Suprapubic skin (tissue), 4 donors: ENCODE results near the gene NCAM2.

Experiments used
- CTCF ChIP-seq, 2 donors: fragments of 200-600 bp in 1 of 2; fragments of 450-650 bp in 1 of 2; sonication (generic) in 1 of 2; IDR thresholded peaks; one replicate each; pipeline ENCODE4 v1.5.1; 2016 to 2019; ENCODE audit warnings: antibody characterized with exemption in 2 of 2, mild to moderate bottlenecking in 1 of 2, moderate library complexity in 1 of 2
- EP300 ChIP-seq: sonication (generic); formaldehyde crosslinking; IDR thresholded peaks from one replicate; pipeline ENCODE4 v1.6.1; 2017; ENCODE audit warnings: antibody characterized with exemption
- POLR2A ChIP-seq, 2 donors: fragments of 450-650 bp; IDR thresholded peaks; one replicate each; pipeline ENCODE4 v1.6.1; 2017; ENCODE audit warnings: antibody characterized with exemption in 2 of 2, mild to moderate bottlenecking in 2 of 2, moderate library complexity in 2 of 2
- POLR2AphosphoS5 ChIP-seq, 3 donors: sonication (generic); formaldehyde crosslinking; IDR thresholded peaks; one replicate each; pipeline ENCODE4 v1.6.1; 2017; ENCODE audit warnings: antibody characterized with exemption in 3 of 3

- TF ChIP-seq POLR2A (IDR thresholded peaks at IDR 0.05): no peak
- no peak for TF ChIP-seq CTCF (IDR thresholded peaks at IDR 0.05)
- TF ChIP-seq POLR2AphosphoS5 (IDR thresholded peaks at IDR 0.05): no peak
- TF ChIP-seq EP300: no peak
Measured at GRCh38 chr21:21463456-21463855, 465.2 kb downstream of the NCAM2 start.
